ENCODE measurements around the gene SPEG.

DNA sequence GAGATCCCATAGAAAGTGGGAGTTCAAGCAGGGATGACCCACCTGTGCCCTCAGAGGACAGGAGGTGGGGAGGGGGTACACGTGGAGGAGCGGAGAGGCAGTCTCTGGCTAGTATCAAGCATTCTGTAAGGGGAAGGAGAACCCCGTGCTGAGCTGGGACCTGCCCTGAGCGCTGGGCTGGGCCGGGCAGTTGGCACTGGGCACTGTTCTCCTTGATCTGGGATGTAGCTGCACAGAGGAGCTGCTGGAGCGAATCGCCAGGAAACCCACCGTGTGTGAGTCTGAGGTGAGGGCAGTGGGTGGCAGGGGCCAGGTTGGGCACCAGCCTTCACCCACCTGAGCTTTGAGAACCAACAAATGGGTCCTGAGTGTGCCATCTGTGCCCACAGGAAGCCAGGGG, 44.3 kb downstream of the SPEG start:
- TF ChIP-seq POLR2A (IDR thresholded peaks at IDR 0.05; ENCODE audit: low read length) (no peak), HEYL (CRISPR knock-in tag; IDR thresholded peaks at IDR 0.05) (no peak), ESRRA (IDR thresholded peaks at IDR 0.05; ENCODE audit: borderline replicate concordance, low read length) (no peak)
- TF ChIP-seq, protein P1, sequence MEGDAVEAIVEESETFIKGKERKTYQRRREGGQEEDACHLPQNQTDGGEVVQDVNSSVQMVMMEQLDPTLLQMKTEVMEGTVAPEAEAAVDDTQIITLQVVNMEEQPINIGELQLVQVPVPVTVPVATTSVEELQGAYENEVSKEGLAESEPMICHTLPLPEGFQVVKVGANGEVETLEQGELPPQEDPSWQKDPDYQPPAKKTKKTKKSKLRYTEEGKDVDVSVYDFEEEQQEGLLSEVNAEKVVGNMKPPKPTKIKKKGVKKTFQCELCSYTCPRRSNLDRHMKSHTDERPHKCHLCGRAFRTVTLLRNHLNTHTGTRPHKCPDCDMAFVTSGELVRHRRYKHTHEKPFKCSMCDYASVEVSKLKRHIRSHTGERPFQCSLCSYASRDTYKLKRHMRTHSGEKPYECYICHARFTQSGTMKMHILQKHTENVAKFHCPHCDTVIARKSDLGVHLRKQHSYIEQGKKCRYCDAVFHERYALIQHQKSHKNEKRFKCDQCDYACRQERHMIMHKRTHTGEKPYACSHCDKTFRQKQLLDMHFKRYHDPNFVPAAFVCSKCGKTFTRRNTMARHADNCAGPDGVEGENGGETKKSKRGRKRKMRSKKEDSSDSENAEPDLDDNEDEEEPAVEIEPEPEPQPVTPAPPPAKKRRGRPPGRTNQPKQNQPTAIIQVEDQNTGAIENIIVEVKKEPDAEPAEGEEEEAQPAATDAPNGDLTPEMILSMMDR (IDR thresholded peaks at IDR 0.05) = no peak

Data from A549 (cell line).